Astrocyte (in vitro differentiated cells and primary cell): ENCODE results near the gene TNFRSF1A. TPM values are rescaled to one million over a fixed set of nuclear protein-coding genes. Genes with fewer than 3 reads are reported as not detected.

Experiments used
- DNase-seq: peaks from one replicate; pipeline ENCODE4 v3.0.0-alpha.2; 2010; ENCODE audit warnings: low read depth
- FAIRE-seq: peaks from 2 replicates; lab custom pipeline; 2011; peaks lifted over from hg19 to GRCh38; lab: Jason Lieb, UNC
- H2AFZ ChIP-seq: 2 replicates; pipeline ENCODE4 v1.6.0; 2012; ENCODE audit warnings: low read depth, low read length, inconsistent platforms
- H3K27ac ChIP-seq: 2 replicates; pipeline ENCODE4 v1.5.1; 2011; ENCODE audit warnings: low read depth, low read length, inconsistent platforms
- H3K27me3 ChIP-seq: 2 replicates; pipeline ENCODE4 v1.6.0; 2011; ENCODE audit warnings: low read length, inconsistent platforms; ENCODE audit not compliant: insufficient read depth
- H3K36me3 ChIP-seq: 2 replicates; pipeline ENCODE4 v1.5.1; 2011; ENCODE audit warnings: low read length, inconsistent platforms; ENCODE audit not compliant: insufficient read depth
- H3K4me1 ChIP-seq: 2 replicates; pipeline ENCODE4 v1.5.1; 2011; ENCODE audit warnings: low read length, inconsistent platforms; ENCODE audit not compliant: insufficient read depth
- H3K4me2 ChIP-seq: 2 replicates; pipeline ENCODE4 v1.6.0; 2012; ENCODE audit warnings: low read length, inconsistent platforms
- H3K4me3 ChIP-seq: 2 replicates; pipeline ENCODE4 v1.5.1; 2011; ENCODE audit warnings: low read depth, mild to moderate bottlenecking, low read length, inconsistent platforms; ENCODE audit not compliant: insufficient read depth
- H3K79me2 ChIP-seq: 2 replicates; pipeline ENCODE4 v1.6.0; 2012; ENCODE audit warnings: mild to moderate bottlenecking, low read length, inconsistent platforms; ENCODE audit not compliant: insufficient read depth
- H3K9ac ChIP-seq: 2 replicates; pipeline ENCODE4 v1.6.0; 2012; ENCODE audit warnings: mild to moderate bottlenecking, low read length, inconsistent platforms
- H3K9me3 ChIP-seq: 2 replicates; pipeline ENCODE4 v1.5.1; 2012; ENCODE audit warnings: low read depth, mild to moderate bottlenecking, low read length, inconsistent platforms; ENCODE audit not compliant: insufficient read depth
- H4K20me1 ChIP-seq: 2 replicates; pipeline ENCODE4 v1.6.0; 2012; ENCODE audit warnings: low read length, inconsistent platforms; ENCODE audit not compliant: insufficient read depth
- H3K27ac Mint-ChIP-seq: one replicate; pipeline ENCODE4 v1.8.0; 2021; ENCODE audit warnings: mild to moderate bottlenecking, mixed read lengths; ENCODE audit not compliant: unreplicated experiment
- H3K27me3 Mint-ChIP-seq: one replicate; pipeline ENCODE4 v1.8.0; 2021; ENCODE audit warnings: low read depth, mixed read lengths; ENCODE audit not compliant: unreplicated experiment
- H3K36me3 Mint-ChIP-seq: one replicate; pipeline ENCODE4 v1.8.0; 2021; ENCODE audit warnings: low read depth, mixed read lengths; ENCODE audit not compliant: unreplicated experiment
- H3K4me1 Mint-ChIP-seq: one replicate; pipeline ENCODE4 v1.8.0; 2021; ENCODE audit warnings: low read depth, mixed read lengths; ENCODE audit not compliant: unreplicated experiment
- H3K4me3 Mint-ChIP-seq: one replicate; pipeline ENCODE4 v1.8.0; 2021; ENCODE audit warnings: mild to moderate bottlenecking, moderate library complexity, mixed read lengths; ENCODE audit not compliant: unreplicated experiment
- H3K9me3 Mint-ChIP-seq: one replicate; pipeline ENCODE4 v1.8.0; 2021; ENCODE audit warnings: mild to moderate bottlenecking, mixed read lengths; ENCODE audit not compliant: unreplicated experiment
- EZH2 ChIP-seq: IDR thresholded peaks from 2 replicates; pipeline ENCODE4 v1.6.1; 2012; ENCODE audit warnings: mild to moderate bottlenecking, low read length, inconsistent platforms; ENCODE audit not compliant: insufficient read depth
- total RNA-seq: library from RNA; stranded (reverse); gene quantifications from 2 replicates; pipeline ENCODE4 v1.2.1, GENCODE V29; 2021
- TF ChIP-seq, protein P1 (sequence below): IDR thresholded peaks from 2 replicates; pipeline ENCODE4 v1.5.1; 2011; ENCODE audit warnings: low read depth, mild to moderate bottlenecking, inconsistent platforms, low read length, moderate library complexity; ENCODE audit not compliant: insufficient read depth

Gene TNFRSF1A
- total RNA-seq, 1 donor from 2014 or later: 118 TPM

DNA sequence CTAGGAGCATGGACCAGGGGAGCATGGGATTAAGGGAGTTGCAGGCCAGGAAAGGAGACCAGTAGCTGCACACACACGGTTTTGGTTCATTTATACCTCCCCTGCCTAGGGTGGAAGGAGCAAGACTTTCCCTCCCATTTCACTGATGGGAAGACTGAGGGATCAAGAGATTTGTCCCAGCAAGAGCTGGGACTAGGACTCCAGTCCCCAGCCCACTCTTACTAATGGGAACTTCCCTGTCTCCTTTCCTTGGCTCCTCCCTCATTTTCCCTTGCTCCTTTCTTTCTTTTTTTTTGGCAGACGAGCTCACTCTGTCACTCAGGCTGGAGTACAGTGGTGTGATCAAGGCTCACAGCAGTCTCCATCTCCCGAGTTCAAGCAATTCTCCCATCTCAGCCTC is 20.5 kb upstream of the TNFRSF1A start:
- H3K4me1 Mint-ChIP-seq: no peaks in the 10 kb centered on the region
- Histone ChIP-seq H3K27me3 (no peaks in the 10 kb centered on the region), H3K79me2 (no peaks in the 10 kb centered on the region), H3K4me2 (peak overlapping the region; percentile 21), H3K9ac (no peak overlapping the region), H3K4me3 (no peak overlapping the region), H2AFZ (no peak overlapping the region), H3K9me3 (no peaks in the 10 kb centered on the region), H3K36me3 (no peaks in the 10 kb centered on the region), H3K4me1 (peaks cover 9% of the 10 kb centered on the region), H4K20me1 (no peaks in the 10 kb centered on the region), H3K27ac (no peak overlapping the region)
- no peak overlapping the region for H3K4me3 Mint-ChIP-seq
- no peak overlapping the region for H3K27ac Mint-ChIP-seq
- peaks cover 2% of the 10 kb centered on the region for H3K36me3 Mint-ChIP-seq
- TF ChIP-seq EZH2: no peak
- TF ChIP-seq, protein P1, sequence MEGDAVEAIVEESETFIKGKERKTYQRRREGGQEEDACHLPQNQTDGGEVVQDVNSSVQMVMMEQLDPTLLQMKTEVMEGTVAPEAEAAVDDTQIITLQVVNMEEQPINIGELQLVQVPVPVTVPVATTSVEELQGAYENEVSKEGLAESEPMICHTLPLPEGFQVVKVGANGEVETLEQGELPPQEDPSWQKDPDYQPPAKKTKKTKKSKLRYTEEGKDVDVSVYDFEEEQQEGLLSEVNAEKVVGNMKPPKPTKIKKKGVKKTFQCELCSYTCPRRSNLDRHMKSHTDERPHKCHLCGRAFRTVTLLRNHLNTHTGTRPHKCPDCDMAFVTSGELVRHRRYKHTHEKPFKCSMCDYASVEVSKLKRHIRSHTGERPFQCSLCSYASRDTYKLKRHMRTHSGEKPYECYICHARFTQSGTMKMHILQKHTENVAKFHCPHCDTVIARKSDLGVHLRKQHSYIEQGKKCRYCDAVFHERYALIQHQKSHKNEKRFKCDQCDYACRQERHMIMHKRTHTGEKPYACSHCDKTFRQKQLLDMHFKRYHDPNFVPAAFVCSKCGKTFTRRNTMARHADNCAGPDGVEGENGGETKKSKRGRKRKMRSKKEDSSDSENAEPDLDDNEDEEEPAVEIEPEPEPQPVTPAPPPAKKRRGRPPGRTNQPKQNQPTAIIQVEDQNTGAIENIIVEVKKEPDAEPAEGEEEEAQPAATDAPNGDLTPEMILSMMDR: no peak
- H3K27me3 Mint-ChIP-seq: peaks cover 5% of the 10 kb centered on the region
- FAIRE-seq: no peak
- no peak for DNase-seq
- H3K9me3 Mint-ChIP-seq: no peaks in the 10 kb centered on the region

DNA sequence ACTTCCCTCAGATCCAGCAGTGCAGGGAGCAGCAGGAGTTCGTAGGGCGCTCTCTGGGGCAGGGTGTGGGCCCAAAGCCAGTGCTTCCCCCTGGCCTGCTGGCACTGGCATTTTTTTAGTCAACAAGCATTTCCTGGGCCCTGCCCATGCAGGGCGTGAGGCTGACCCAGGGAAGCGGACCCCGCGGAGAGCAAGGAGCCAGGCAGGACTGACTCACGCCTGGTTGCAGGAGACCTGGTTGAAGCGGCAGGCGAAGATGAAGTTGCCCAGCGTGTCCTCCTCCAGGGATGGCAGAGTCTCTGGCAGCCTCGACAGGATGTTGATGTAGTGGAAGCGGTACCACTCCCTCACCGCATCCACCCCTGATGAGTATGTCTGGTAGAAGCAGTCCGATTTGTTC is 20.0 kb upstream of the TNFRSF1A start:
- Mint-ChIP-seq H3K36me3 (peaks cover 2% of the 10 kb centered on the region), H3K4me1 (no peaks in the 10 kb centered on the region), H3K27me3 (peaks cover 8% of the 10 kb centered on the region), H3K4me3 (no peak overlapping the region), H3K27ac (no peak overlapping the region), H3K9me3 (no peaks in the 10 kb centered on the region)
- peak overlapping the region; percentile 21 for H3K4me2 ChIP-seq
- H3K79me2 ChIP-seq: no peaks in the 10 kb centered on the region
- no peaks in the 10 kb centered on the region for H3K9me3 ChIP-seq
- peak overlapping the region; percentile 35 for H2AFZ ChIP-seq
- H3K9ac ChIP-seq: no peak overlapping the region
- H3K27me3 ChIP-seq: no peaks in the 10 kb centered on the region
- DNase-seq: no peak
- H4K20me1 ChIP-seq: no peaks in the 10 kb centered on the region
- FAIRE-seq: no peak
- peaks cover 9% of the 10 kb centered on the region for H3K4me1 ChIP-seq
- TF ChIP-seq EZH2: no peak
- TF ChIP-seq, protein P1: no peak
- no peak overlapping the region for H3K4me3 ChIP-seq
- H3K36me3 ChIP-seq: no peaks in the 10 kb centered on the region
- no peak overlapping the region for H3K27ac ChIP-seq

GRCh38 chr12:6360578-6361490 is 19.0 kb upstream of the TNFRSF1A start:
- no peak for FAIRE-seq
- Histone ChIP-seq H4K20me1 (no peaks in the 10 kb centered on the region), H3K79me2 (no peaks in the 10 kb centered on the region), H2AFZ (no peak overlapping the region), H3K36me3 (no peaks in the 10 kb centered on the region), H3K27me3 (no peaks in the 10 kb centered on the region), H3K9me3 (no peaks in the 10 kb centered on the region), H3K4me2 (no peak overlapping the region), H3K27ac (no peak overlapping the region), H3K4me3 (no peak overlapping the region), H3K4me1 (peaks cover 9% of the 10 kb centered on the region), H3K9ac (no peak overlapping the region)
- no peaks in the 10 kb centered on the region for H3K9me3 Mint-ChIP-seq
- H3K36me3 Mint-ChIP-seq: peaks cover 2% of the 10 kb centered on the region
- H3K27ac Mint-ChIP-seq: no peak overlapping the region
- H3K27me3 Mint-ChIP-seq: peaks cover 16% of the 10 kb centered on the region
- H3K4me3 Mint-ChIP-seq: no peak overlapping the region
- no peak for DNase-seq
- no peaks in the 10 kb centered on the region for H3K4me1 Mint-ChIP-seq
- no peak for TF ChIP-seq EZH2
- TF ChIP-seq, protein P1: no peak
